ENCODE results near the gene RPP25L. TPM values are rescaled to one million over a fixed set of nuclear protein-coding genes. Genes with fewer than 3 reads are reported as not detected.

RPP25L gene
- total and polyA plus RNA-seq, 12 donors = 10.5 to 42.9 (median 27.6) TPM

- no peak for TF ChIP-seq CTCF (IDR thresholded peaks at IDR 0.05)
- no peak for TF ChIP-seq POLR2A (IDR thresholded peaks at IDR 0.05)
- Histone ChIP-seq H3K4me3 (no peak overlapping the region), H3K4me1 (replicated peaks in 1 of 2) (peaks cover 0 to 5% of the 10 kb centered on the region in 2 donors), H3K27me3 (peaks cover 20% of the 10 kb centered on the region), H3K36me3 (replicated peaks in 1 of 2) (no peaks in the 10 kb centered on the region), H3K27ac (no peak overlapping the region), H3K9me3 (replicated peaks in 1 of 3) (no peaks in the 10 kb centered on the region)
- WGBS, 4 donors = 73 to 83% (median 77%) methylated on average over 3 of the region's 3 CpGs
- no peak for DNase-seq
- intact Hi-C loops (cut with DNase I) = no loop called here
Observed at GRCh38 chr9:34581318-34581717, 30.6 kb downstream of the RPP25L start.

- TF ChIP-seq POLR2A (IDR thresholded peaks at IDR 0.05) (no peak), CTCF (IDR thresholded peaks at IDR 0.05) (no peak)
- WGBS, 4 donors = 72 to 84% (median 77%) methylated on average over 8 of the region's 8 CpGs
- peaks cover 0 to 5% of the 10 kb centered on the region in 2 donors for H3K4me1 ChIP-seq (replicated peaks in 1 of 2)
- H3K36me3 ChIP-seq (replicated peaks in 1 of 2) = no peaks in the 10 kb centered on the region
- DNase-seq = no peak
- H3K27me3 ChIP-seq = peaks cover 20% of the 10 kb centered on the region
- no peak overlapping the region for H3K27ac ChIP-seq
- no peak overlapping the region for H3K4me3 ChIP-seq
- intact Hi-C loops (cut with DNase I) = no loop called here
- H3K9me3 ChIP-seq (replicated peaks in 1 of 3) = no peaks in the 10 kb centered on the region
Observed at GRCh38 chr9:34580358-34580757, 31.5 kb downstream of the RPP25L start.

GRCh38 chr9:34579808-34580163, 32.1 kb downstream of the RPP25L start:
- no peak for DNase-seq
- H3K27ac ChIP-seq = peak overlapping the region in 1 of 5 donors; percentile 21
- TF ChIP-seq CTCF (IDR thresholded peaks at IDR 0.05) (no peak), POLR2A (IDR thresholded peaks at IDR 0.05) (no peak)
- intact Hi-C loops (cut with DNase I) = no loop called here
- peaks cover 0 to 5% of the 10 kb centered on the region in 2 donors for H3K4me1 ChIP-seq (replicated peaks in 1 of 2)
- peaks cover 16% of the 10 kb centered on the region for H3K27me3 ChIP-seq
- H3K4me3 ChIP-seq = no peak overlapping the region
- no peaks in the 10 kb centered on the region for H3K9me3 ChIP-seq (replicated peaks in 1 of 3)
- no peaks in the 10 kb centered on the region for H3K36me3 ChIP-seq (replicated peaks in 1 of 2)
- 75 to 88% (median 82%) methylated on average over 5 of the region's 5 CpGs for WGBS, 4 donors

- Histone ChIP-seq H3K4me1 (replicated peaks in 1 of 2) (peaks cover 0 to 5% of the 10 kb centered on the region in 2 donors), H3K9me3 (replicated peaks in 1 of 3) (no peaks in the 10 kb centered on the region), H3K27me3 (peaks cover 16% of the 10 kb centered on the region), H3K27ac (peak overlapping the region in 1 of 5 donors; percentile 70), H3K36me3 (replicated peaks in 1 of 2) (no peaks in the 10 kb centered on the region), H3K4me3 (no peak overlapping the region)
- intact Hi-C loops (cut with DNase I) = no loop called here
- 26 to 47% (median 37%) methylated on average over 14 to 17 of the region's 17 CpGs for WGBS, 4 donors
- no peak for DNase-seq
- TF ChIP-seq CTCF (IDR thresholded peaks at IDR 0.05) = no peak
- no peak for TF ChIP-seq POLR2A (IDR thresholded peaks at IDR 0.05)
Observed at GRCh38 chr9:34579104-34579807, 32.6 kb downstream of the RPP25L start.
